GM19023 (cell line): Measurements from ENCODE around the gene FNBP1L.

Experiments
- ATAC-seq: cut with Tn5 transposase; IDR thresholded peaks from one replicate; pipeline ENCODE4 v1.9.1; 2021; ENCODE audit warnings: mild to moderate bottlenecking, moderate library complexity; ENCODE audit not compliant: unreplicated experiment

FNBP1L gene

GRCh38 chr1:93447481-93448291 is at the start of gene FNBP1L:
FNBP1L (plus strand) TSS chr1:93448118; CDS start chr1:93448282, 164 bp downstream.
- no peak for ATAC-seq

GRCh38 chr1:93399781-93400180 is 48.1 kb upstream of the FNBP1L start:
- ATAC-seq: no peak

- ATAC-seq: no peak
These were observed 39.7 kb upstream of the FNBP1L start for GRCh38 chr1:93408203-93408602.

- ATAC-seq: no peak
These were observed 36.9 kb upstream of the FNBP1L start for GRCh38 chr1:93411000-93411399.

- ATAC-seq: no peak
These were observed 33.2 kb upstream of the FNBP1L start for GRCh38 chr1:93414749-93415148.

GRCh38 chr1:93415296-93415695 is 32.6 kb upstream of the FNBP1L start:
- ATAC-seq: no peak

- ATAC-seq: no peak
These were observed 31.7 kb upstream of the FNBP1L start for GRCh38 chr1:93416183-93416582.

- ATAC-seq: no peak
These were observed 28.6 kb upstream of the FNBP1L start for GRCh38 chr1:93419344-93419743.

GRCh38 chr1:93420400-93420799 is 27.5 kb upstream of the FNBP1L start:
- ATAC-seq: no peak

GRCh38 chr1:93426181-93426580 is 21.7 kb upstream of the FNBP1L start:
- ATAC-seq: no peak

- ATAC-seq: no peak
These were observed 20.3 kb upstream of the FNBP1L start for GRCh38 chr1:93427656-93428055.

GRCh38 chr1:93433407-93433961 is 14.4 kb upstream of the FNBP1L start:
- no peak for ATAC-seq

- ATAC-seq: no peak
These were observed 13.8 kb upstream of the FNBP1L start for GRCh38 chr1:93434088-93434487.

GRCh38 chr1:93434987-93435386 is 12.9 kb upstream of the FNBP1L start:
- ATAC-seq: no peak

GRCh38 chr1:93435443-93435842 is 12.5 kb upstream of the FNBP1L start:
- ATAC-seq: no peak

- ATAC-seq: no peak
These were observed 11.4 kb upstream of the FNBP1L start for GRCh38 chr1:93436496-93436895.

GRCh38 chr1:93437976-93438605 is 9.8 kb upstream of the FNBP1L start:
- ATAC-seq: no peak

- ATAC-seq: no peak
These were observed 9.2 kb upstream of the FNBP1L start for GRCh38 chr1:93438716-93439115.

GRCh38 chr1:93440272-93440671 is 7.6 kb upstream of the FNBP1L start:
- no peak for ATAC-seq

GRCh38 chr1:93440706-93441105 is 7.2 kb upstream of the FNBP1L start:
- ATAC-seq: no peak

GRCh38 chr1:93441589-93441988 is 6.3 kb upstream of the FNBP1L start:
- ATAC-seq: no peak

- no peak for ATAC-seq
These were observed 5.8 kb upstream of the FNBP1L start for GRCh38 chr1:93442008-93442666.
